GM10266 (cell line): Measurements from ENCODE around the gene RAB3B.

Source experiments
- DNase-seq: peaks from one replicate; pipeline ENCODE4 v3.0.0; 2012; ENCODE audit errors: extremely low spot score
- TF ChIP-seq, protein P1 (sequence below): IDR thresholded peaks from 2 replicates; pipeline ENCODE4 v1.5.1; 2012; ENCODE audit warnings: mild to moderate bottlenecking, low read depth; ENCODE audit not compliant: control insufficient read depth, insufficient read depth; ENCODE audit errors: missing control alignments

RAB3B gene

DNA sequence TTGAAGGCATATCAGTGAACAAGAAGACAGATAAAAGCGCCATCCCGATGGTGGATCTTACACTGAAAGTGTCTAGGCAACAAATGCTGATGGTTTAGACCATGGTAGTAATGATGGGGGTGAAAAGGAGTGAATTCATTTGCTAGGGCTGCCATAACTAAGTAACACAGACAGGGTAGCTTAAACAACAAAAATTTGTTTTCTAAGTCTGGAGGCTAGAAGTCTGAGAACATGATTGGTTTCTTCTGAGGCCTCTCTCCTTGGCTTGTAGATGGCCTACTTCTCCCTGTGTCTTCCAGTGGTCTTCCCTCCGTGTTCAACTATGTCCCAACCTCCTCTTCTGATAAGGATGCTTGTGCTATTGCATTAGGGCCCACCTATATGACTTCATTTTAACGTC lies 13.4 kb upstream of the RAB3B start:
- TF ChIP-seq, protein P1, sequence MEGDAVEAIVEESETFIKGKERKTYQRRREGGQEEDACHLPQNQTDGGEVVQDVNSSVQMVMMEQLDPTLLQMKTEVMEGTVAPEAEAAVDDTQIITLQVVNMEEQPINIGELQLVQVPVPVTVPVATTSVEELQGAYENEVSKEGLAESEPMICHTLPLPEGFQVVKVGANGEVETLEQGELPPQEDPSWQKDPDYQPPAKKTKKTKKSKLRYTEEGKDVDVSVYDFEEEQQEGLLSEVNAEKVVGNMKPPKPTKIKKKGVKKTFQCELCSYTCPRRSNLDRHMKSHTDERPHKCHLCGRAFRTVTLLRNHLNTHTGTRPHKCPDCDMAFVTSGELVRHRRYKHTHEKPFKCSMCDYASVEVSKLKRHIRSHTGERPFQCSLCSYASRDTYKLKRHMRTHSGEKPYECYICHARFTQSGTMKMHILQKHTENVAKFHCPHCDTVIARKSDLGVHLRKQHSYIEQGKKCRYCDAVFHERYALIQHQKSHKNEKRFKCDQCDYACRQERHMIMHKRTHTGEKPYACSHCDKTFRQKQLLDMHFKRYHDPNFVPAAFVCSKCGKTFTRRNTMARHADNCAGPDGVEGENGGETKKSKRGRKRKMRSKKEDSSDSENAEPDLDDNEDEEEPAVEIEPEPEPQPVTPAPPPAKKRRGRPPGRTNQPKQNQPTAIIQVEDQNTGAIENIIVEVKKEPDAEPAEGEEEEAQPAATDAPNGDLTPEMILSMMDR, result no peak
- DNase-seq, result no peak

GRCh38 chr1:52002038-52002917 lies 11.8 kb upstream of the RAB3B start:
- peak; percentile 83 for DNase-seq
- TF ChIP-seq, protein P1, result peak; percentile 93

DNA sequence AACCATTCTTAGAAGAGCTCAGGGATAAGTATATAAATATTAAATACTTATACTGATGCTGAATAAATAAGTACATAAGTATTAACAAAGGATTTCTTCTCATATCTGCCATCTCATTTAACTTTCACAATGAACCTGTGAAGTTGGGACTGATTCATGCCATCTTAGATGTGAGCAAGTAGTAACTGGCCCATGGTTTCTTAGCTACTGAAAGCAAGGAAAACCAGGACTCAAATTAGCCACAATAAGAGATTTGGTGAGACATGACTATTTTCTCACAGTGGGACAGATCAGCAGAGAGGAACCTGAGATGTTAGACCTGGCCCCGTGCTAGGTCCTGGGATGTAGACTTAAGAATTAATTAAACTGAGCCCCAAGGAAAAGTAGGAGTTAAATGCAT lies 8.2 kb upstream of the RAB3B start:
- TF ChIP-seq, protein P1, result no peak
- no peak for DNase-seq

DNA sequence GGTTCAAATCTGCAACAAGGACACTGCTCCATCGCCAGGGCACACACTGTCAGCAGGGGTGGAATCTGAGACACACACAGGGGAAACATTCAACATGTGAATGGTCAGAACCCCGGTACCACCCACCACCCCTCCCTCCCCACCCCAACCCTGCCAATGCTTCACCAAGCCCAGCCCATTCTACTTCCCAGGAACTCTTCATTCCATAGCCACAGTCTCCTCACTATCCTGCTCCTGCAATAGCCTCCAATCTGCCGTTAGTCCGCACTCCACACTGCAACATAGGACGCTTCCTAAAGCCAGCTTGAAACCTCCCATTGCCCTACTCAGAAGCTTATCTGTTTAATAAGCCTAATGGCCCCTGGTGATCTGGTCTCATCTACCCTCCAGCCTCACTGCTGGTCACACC lies 7.5 kb upstream of the RAB3B start:
- DNase-seq, result no peak
- TF ChIP-seq, protein P1, result no peak

GRCh38 chr1:51989582-51990477 lies 670 bp downstream of the RAB3B start:
- TF ChIP-seq, protein P1, result no peak
- no peak for DNase-seq

GRCh38 chr1:51988254-51988653 lies 2.2 kb downstream of the RAB3B start:
- TF ChIP-seq, protein P1, result no peak
- no peak for DNase-seq
